K562 (cell line): ENCODE data around the gene LDB1. TPM values are rescaled to one million over a fixed set of nuclear protein-coding genes. Genes with fewer than 3 reads are reported as not detected.

Experiments used
- EGR1 ChIP-seq: fragments of 450-650 bp; conservative IDR thresholded peaks from 2 replicates; pipeline ENCODE4 v1.6.1; 2017; ENCODE audit warnings: mild to moderate bottlenecking
- ELK1 ChIP-seq: sonication (generic); formaldehyde crosslinking; IDR thresholded peaks from 2 replicates; pipeline ENCODE4 v1.8.1; 2022; ENCODE audit warnings: missing genetic modification reagents
- FIP1L1 ChIP-seq: fragments of 200-400 bp; formaldehyde crosslinking; IDR thresholded peaks from 2 replicates; pipeline ENCODE4 v1.6.1; 2018; ENCODE audit warnings: mild to moderate bottlenecking, low read depth, low read length; ENCODE audit not compliant: poor library complexity, severe bottlenecking
- HMGN3 ChIP-seq: IDR thresholded peaks from 2 replicates; pipeline ENCODE4 v1.6.1; 2011; ENCODE audit warnings: borderline replicate concordance, low read depth, mild to moderate bottlenecking, mixed read lengths, low read length; ENCODE audit not compliant: insufficient read length; ENCODE audit errors: extremely low read depth
- JUND ChIP-seq, 2 experiments: IDR thresholded peaks; 2 replicates in 1 of 2; 3 replicates in 1 of 2; pipeline ENCODE4 v1.6.1; 2011; ENCODE audit warnings: borderline replicate concordance in 2 of 2, low read depth in 2 of 2, low read length in 2 of 2, improper control_type of control experiment in 1 of 2, missing biosample characterization in 1 of 2, missing genetic modification characterization in 1 of 2, missing genetic modification reagents in 1 of 2
- POLR2AphosphoS5 ChIP-seq: IDR thresholded peaks from 2 replicates; pipeline ENCODE4 v1.6.1; 2011; ENCODE audit warnings: mild to moderate bottlenecking, low read depth, low read length, moderate library complexity; ENCODE audit not compliant: control insufficient read depth, insufficient read depth
- SMAD2 ChIP-seq: fragments of 150-350 bp; IDR thresholded peaks from 2 replicates; pipeline ENCODE4 v1.6.1; 2014; ENCODE audit warnings: low read depth, mild to moderate bottlenecking, low read length
- ZKSCAN3 ChIP-seq: fragments of 250-450 bp; sonication (Bioruptor Pico); IDR thresholded peaks from 2 replicates; pipeline ENCODE4 v1.4.0; 2020
- polyA plus RNA-seq, 8 experiments: library from polyadenylated mRNA; depleted of rRNA in 4 of 8; stranded (reverse) in 5 of 8; unstranded in 3 of 8; fragments of >200 nt; fragmentation: Nextera tagmentation in 2 of 8; fragmentation: Illumina TruSeq in 1 of 8; extraction: Ambion mirVana in 2 of 8; extraction: Trizol in 1 of 8; gene quantifications; 2 replicates each; pipeline versions ENCODE4 v1.2.1 to v1.2.3, GENCODE V29; 2011 to 2014; ENCODE audit warnings: inconsistent platforms in 1 of 8, missing spikeins in 1 of 8
- total RNA-seq, 7 experiments: library from RNA; depleted of rRNA in 6 of 7; stranded (reverse); fragments of >200 nt in 6 of 7; fragmentation: Illumina TruSeq in 2 of 7; extraction: Trizol in 2 of 7; gene quantifications; 2 replicates each; pipeline versions ENCODE4 v1.2.1 to v1.2.3, GENCODE V29; 2011 to 2021; ENCODE audit warnings: low replicate concordance in 1 of 7
- TF ChIP-seq, protein P1 (sequence below), 2 experiments: fragments of 150-350 bp in 1 of 2; IDR thresholded peaks; 2 replicates each; pipeline ENCODE4 v1.6.1; 2012 to 2016; ENCODE audit warnings: low read depth in 2 of 2, low read length in 2 of 2, mild to moderate bottlenecking in 1 of 2, moderate library complexity in 1 of 2
- TF ChIP-seq, protein P2 (sequence below): fragments of 450-650 bp; IDR thresholded peaks from 2 replicates; pipeline ENCODE4 v1.6.1; 2016; ENCODE audit warnings: low read depth
- TF ChIP-seq, protein P3 (sequence below): sonication (generic); formaldehyde crosslinking; IDR thresholded peaks from 2 replicates; pipeline ENCODE4 v1.8.0; 2022; ENCODE audit warnings: missing genetic modification reagents, mild to moderate bottlenecking, moderate library complexity, borderline replicate concordance

LDB1 gene
- total and polyA plus RNA-seq, 9 of the 15 experiments (the other 6 are each of a cell fraction or from before 2014, with no cell fraction given), result 1.9 to 137 (median 105) TPM

- TF ChIP-seq, protein P1, sequence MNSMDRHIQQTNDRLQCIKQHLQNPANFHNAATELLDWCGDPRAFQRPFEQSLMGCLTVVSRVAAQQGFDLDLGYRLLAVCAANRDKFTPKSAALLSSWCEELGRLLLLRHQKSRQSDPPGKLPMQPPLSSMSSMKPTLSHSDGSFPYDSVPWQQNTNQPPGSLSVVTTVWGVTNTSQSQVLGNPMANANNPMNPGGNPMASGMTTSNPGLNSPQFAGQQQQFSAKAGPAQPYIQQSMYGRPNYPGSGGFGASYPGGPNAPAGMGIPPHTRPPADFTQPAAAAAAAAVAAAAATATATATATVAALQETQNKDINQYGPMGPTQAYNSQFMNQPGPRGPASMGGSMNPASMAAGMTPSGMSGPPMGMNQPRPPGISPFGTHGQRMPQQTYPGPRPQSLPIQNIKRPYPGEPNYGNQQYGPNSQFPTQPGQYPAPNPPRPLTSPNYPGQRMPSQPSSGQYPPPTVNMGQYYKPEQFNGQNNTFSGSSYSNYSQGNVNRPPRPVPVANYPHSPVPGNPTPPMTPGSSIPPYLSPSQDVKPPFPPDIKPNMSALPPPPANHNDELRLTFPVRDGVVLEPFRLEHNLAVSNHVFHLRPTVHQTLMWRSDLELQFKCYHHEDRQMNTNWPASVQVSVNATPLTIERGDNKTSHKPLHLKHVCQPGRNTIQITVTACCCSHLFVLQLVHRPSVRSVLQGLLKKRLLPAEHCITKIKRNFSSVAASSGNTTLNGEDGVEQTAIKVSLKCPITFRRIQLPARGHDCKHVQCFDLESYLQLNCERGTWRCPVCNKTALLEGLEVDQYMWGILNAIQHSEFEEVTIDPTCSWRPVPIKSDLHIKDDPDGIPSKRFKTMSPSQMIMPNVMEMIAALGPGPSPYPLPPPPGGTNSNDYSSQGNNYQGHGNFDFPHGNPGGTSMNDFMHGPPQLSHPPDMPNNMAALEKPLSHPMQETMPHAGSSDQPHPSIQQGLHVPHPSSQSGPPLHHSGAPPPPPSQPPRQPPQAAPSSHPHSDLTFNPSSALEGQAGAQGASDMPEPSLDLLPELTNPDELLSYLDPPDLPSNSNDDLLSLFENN (IDR thresholded peaks at IDR 0.05; ENCODE audit: low read depth in 2 of 2, low read length in 2 of 2), result no peak
- TF ChIP-seq ZKSCAN3 (CRISPR knock-in tag) (no peak), POLR2AphosphoS5 (peak; percentile 88), HMGN3 (no peak), JUND (IDR thresholded peaks at IDR 0.05; ENCODE audit: borderline replicate concordance, low read depth, low read length) (0 out of 2 replicates have a peak, but pooled peaks have one; percentile 15), JUND (tag; IDR thresholded peaks at IDR 0.05; ENCODE audit: borderline replicate concordance, low read depth, low read length) (no peak), EGR1 (peak; percentile 29; the same call in 1 of the 2 replicates), SMAD2 (no peak), ELK1 (no peak), FIP1L1 (no peak)
- TF ChIP-seq, protein P2, sequence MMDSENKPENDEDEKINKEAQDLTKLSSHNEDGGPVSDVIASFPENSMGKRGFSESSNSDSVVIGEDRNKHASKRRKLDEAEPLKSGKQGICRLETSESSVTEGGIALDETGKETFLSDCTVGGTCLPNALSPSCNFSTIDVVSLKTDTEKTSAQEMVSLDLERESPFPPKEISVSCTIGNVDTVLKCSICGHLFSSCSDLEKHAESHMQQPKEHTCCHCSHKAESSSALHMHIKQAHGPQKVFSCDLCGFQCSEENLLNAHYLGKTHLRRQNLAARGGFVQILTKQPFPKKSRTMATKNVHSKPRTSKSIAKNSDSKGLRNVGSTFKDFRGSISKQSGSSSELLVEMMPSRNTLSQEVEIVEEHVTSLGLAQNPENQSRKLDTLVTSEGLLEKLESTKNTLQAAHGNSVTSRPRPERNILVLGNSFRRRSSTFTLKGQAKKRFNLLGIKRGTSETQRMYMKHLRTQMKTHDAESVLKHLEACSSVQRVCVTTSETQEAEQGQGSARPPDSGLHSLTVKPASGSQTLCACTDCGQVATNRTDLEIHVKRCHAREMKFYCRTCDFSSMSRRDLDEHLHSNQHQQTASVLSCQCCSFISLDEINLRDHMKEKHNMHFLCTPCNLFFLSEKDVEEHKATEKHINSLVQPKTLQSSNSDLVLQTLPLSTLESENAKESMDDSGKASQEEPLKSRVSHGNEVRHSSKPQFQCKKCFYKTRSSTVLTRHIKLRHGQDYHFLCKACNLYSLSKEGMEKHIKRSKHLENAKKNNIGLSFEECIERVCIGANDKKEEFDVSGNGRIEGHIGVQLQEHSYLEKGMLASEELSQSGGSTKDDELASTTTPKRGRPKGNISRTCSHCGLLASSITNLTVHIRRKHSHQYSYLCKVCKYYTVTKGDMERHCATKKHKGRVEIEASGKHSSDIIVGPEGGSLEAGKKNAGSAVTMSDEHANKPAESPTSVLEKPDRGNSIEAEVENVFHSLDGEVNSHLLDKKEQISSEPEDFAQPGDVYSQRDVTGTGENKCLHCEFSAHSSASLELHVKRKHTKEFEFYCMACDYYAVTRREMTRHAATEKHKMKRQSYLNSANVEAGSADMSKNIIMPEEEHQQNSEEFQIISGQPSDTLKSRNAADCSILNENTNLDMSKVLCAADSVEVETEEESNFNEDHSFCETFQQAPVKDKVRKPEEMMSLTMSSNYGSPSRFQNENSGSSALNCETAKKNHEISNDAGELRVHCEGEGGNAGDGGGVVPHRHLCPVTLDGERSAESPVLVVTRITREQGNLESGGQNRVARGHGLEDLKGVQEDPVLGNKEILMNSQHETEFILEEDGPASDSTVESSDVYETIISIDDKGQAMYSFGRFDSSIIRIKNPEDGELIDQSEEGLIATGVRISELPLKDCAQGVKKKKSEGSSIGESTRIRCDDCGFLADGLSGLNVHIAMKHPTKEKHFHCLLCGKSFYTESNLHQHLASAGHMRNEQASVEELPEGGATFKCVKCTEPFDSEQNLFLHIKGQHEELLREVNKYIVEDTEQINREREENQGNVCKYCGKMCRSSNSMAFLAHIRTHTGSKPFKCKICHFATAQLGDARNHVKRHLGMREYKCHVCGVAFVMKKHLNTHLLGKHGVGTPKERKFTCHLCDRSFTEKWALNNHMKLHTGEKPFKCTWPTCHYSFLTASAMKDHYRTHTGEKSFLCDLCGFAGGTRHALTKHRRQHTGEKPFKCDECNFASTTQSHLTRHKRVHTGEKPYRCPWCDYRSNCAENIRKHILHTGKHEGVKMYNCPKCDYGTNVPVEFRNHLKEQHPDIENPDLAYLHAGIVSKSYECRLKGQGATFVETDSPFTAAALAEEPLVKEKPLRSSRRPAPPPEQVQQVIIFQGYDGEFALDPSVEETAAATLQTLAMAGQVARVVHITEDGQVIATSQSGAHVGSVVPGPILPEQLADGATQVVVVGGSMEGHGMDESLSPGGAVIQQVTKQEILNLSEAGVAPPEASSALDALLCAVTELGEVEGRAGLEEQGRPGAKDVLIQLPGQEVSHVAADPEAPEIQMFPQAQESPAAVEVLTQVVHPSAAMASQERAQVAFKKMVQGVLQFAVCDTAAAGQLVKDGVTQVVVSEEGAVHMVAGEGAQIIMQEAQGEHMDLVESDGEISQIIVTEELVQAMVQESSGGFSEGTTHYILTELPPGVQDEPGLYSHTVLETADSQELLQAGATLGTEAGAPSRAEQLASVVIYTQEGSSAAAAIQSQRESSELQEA, result no peak
- TF ChIP-seq, protein P3, sequence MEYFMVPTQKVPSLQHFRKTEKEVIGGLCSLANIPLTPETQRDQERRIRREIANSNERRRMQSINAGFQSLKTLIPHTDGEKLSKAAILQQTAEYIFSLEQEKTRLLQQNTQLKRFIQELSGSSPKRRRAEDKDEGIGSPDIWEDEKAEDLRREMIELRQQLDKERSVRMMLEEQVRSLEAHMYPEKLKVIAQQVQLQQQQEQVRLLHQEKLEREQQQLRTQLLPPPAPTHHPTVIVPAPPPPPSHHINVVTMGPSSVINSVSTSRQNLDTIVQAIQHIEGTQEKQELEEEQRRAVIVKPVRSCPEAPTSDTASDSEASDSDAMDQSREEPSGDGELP (CRISPR knock-in tag), result peak; percentile 19; the same call in 1 of the 2 replicates
Measured at GRCh38 chr10:102114861-102115618, 5.1 kb downstream of the LDB1 start (continued).
